ENCODE measurements around the gene MROH2A.

DNA sequence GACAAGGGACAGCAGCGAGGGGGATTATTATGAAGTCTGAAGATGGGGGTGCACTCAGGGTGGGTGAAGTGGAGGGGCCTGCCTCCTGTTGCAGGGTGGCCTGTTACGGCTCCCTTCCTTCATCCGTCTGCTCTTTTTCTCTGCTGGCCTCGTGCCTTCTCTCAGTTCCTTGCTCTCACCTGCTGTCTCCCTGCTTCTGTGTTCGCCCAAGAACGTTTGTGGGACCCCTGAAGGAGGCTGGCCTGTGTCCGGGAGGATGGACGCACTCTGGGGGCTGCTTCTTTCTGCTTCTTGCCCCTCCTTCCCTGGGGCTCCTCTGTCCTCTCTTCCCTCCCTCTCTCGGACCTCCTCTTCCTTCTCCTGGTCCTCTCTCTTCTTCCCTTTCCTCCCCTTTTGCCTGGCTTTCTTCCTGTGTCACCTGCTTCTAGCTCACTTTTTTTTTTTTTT, 13.8 kb downstream of the MROH2A start:
- TF ChIP-seq, protein P1, sequence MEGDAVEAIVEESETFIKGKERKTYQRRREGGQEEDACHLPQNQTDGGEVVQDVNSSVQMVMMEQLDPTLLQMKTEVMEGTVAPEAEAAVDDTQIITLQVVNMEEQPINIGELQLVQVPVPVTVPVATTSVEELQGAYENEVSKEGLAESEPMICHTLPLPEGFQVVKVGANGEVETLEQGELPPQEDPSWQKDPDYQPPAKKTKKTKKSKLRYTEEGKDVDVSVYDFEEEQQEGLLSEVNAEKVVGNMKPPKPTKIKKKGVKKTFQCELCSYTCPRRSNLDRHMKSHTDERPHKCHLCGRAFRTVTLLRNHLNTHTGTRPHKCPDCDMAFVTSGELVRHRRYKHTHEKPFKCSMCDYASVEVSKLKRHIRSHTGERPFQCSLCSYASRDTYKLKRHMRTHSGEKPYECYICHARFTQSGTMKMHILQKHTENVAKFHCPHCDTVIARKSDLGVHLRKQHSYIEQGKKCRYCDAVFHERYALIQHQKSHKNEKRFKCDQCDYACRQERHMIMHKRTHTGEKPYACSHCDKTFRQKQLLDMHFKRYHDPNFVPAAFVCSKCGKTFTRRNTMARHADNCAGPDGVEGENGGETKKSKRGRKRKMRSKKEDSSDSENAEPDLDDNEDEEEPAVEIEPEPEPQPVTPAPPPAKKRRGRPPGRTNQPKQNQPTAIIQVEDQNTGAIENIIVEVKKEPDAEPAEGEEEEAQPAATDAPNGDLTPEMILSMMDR (IDR thresholded peaks at IDR 0.05) = no peak
- TF ChIP-seq POLR2A (IDR thresholded peaks at IDR 0.05) (no peak), EP300 (IDR thresholded peaks at IDR 0.05) (no peak)

Data from tibial nerve (tissue), 4 donors.